ENCODE results near the gene SCNN1A.

Gene SCNN1A

GRCh38 chr12:6376870-6377666 is 1.7 kb upstream of the SCNN1A start:
- POLR2A ChIA-PET, result interaction anchor here (1.4 kb wide), 1 partner anchor 42 kb away, joined by 3 read pairs; no protein-coding TSS in a partner anchor
- DNase-seq (ENCODE audit: low read depth, low spot score), result no peak
- CTCF ChIA-PET, result interaction anchor here (0.7 to 1.3 kb wide), 3 partner anchors 14 to 88 kb away, joined by 3 to 5 read pairs (median 3); no protein-coding TSS in a partner anchor
- TF ChIP-seq, protein P1, sequence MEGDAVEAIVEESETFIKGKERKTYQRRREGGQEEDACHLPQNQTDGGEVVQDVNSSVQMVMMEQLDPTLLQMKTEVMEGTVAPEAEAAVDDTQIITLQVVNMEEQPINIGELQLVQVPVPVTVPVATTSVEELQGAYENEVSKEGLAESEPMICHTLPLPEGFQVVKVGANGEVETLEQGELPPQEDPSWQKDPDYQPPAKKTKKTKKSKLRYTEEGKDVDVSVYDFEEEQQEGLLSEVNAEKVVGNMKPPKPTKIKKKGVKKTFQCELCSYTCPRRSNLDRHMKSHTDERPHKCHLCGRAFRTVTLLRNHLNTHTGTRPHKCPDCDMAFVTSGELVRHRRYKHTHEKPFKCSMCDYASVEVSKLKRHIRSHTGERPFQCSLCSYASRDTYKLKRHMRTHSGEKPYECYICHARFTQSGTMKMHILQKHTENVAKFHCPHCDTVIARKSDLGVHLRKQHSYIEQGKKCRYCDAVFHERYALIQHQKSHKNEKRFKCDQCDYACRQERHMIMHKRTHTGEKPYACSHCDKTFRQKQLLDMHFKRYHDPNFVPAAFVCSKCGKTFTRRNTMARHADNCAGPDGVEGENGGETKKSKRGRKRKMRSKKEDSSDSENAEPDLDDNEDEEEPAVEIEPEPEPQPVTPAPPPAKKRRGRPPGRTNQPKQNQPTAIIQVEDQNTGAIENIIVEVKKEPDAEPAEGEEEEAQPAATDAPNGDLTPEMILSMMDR (IDR thresholded peaks at IDR 0.05; ENCODE audit: insufficient read depth, low read length, missing control alignments), result no peak
- no peak overlapping the region for H3K4me3 ChIP-seq (ENCODE audit: low read depth, low read length)

DNA sequence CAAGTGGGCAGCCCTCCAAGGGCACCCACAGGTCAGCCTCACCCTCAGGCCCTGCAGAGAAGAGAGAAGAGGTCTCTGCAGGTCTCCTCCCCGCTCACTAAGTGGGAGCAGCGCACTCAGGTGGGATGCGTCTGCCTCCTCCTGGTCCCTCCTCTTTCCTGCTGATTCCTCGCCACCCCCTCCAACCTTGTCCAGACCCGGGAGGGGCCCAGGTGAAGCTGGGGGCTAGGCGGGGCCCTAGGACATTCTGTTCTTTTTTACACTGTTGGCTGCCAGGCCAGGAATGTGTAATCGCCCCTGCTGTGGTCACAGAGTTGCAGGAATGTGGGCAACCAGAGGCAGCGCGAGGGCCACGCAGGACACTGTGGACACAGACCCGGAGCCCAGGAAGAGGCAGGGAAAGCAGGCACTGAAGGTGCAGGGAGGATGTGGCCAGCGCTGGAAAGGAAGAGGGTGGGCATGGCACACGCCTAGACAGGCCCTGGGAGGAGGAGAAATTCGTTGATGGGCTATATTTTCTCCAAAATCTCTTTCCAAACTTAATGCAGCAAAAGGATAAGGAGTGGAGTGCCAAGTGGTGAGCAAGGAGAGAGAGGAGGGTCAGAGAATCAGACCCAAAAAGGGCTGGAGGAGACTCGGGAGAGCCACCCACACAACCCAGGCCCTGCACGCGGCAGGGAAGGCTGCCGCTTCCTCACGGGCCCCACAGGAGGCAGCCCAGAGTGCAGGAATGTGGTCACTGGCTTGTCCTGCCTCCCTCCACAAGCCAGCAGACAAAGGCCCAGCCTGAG is 911 bp upstream of the SCNN1A start:
- CTCF ChIA-PET, result no interaction called here
- H3K4me3 ChIP-seq (ENCODE audit: low read depth, low read length), result no peak overlapping the region
- TF ChIP-seq, protein P1 (IDR thresholded peaks at IDR 0.05; ENCODE audit: insufficient read depth, low read length, missing control alignments), result peak; percentile 61
- no peak for DNase-seq (ENCODE audit: low read depth, low spot score)
- POLR2A ChIA-PET, result no interaction called here

DNA sequence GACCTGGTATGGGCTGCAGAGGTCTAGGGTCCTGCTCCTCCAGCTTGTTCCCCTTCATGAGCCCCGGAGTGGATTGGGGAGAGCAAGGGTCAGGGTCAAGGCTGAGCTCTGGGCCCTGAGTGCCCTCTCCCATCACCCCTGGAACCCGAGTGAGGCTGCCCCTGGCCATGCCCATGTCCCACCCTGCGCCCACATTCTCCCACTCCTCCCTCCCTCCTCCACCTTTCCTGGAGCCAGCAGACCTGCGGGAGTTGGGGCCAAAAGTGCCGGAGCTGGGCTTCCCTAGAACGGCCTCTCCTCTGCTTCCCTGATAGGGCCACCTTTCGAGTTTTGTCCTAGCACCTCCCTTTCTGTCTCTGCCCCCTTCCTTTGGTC is 590 bp downstream of the SCNN1A start:
- POLR2A ChIA-PET, result interaction anchor here (1.0 kb wide), 1 partner anchor 9 kb away, joined by 3 read pairs; the partner anchor contains the start of gene LTBR
- no peak for DNase-seq (ENCODE audit: low read depth, low spot score)
- CTCF ChIA-PET, result interaction anchor here (1.2 to 1.7 kb wide), 2 partner anchors 9 to 48 kb away, joined by 4 to 11 read pairs; partner anchors contain the start of gene LTBR
- TF ChIP-seq, protein P1 (IDR thresholded peaks at IDR 0.05; ENCODE audit: insufficient read depth, low read length, missing control alignments), result no peak
- H3K4me3 ChIP-seq (ENCODE audit: low read depth, low read length), result no peak overlapping the region

DNA sequence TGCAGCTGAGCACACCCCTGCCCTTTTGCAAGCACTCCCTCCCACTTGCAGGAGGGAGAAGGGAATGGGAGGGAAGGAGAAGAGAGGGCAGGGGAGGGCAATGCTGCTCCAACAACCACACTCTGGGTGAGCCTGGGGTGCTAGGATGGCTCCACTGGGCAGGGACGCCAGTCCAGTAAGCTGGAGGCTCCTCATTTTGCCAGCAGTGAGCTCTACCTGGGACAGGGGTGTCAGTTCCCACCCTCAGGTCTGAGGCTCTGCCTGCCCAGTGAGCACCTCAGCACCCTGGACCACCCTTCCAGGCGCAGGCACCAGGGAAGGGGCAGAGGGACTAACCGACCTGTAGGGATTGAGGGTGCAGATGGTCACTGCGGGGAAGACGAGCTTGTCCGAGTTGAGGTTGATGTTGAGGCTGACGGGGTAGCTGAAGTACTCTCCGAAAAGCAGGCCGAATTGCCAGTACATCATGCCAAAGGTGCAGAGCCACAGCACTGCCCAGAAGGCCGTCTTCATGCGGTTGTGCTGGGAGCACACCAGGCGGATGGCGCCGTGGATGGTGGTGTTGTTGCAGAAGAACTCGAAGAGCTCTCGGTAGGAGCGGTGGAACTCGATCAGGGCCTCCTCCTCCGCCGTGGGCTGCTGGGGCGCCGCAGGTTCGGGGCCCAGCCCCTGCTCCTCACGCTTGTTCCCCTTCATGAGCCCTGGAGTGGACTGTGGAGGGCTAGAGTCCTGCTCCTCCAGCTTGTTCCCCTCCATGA is 1.2 kb downstream of the SCNN1A start:
- no peak overlapping the region for H3K4me3 ChIP-seq (ENCODE audit: low read depth, low read length)
- ChIA-PET CTCF (interaction anchor here (1.2 to 1.7 kb wide), 2 partner anchors 9 to 48 kb away, joined by 4 to 11 read pairs; partner anchors contain the start of gene LTBR), POLR2A (interaction anchor here (0.5 to 1.0 kb wide), 2 partner anchors 10 to 175 kb away, joined by 3 read pairs; partner anchors contain the start of gene LTBR)
- no peak for DNase-seq (ENCODE audit: low read depth, low spot score)
- TF ChIP-seq, protein P1 (IDR thresholded peaks at IDR 0.05; ENCODE audit: insufficient read depth, low read length, missing control alignments), result no peak

- TF ChIP-seq, protein P1 (IDR thresholded peaks at IDR 0.05; ENCODE audit: insufficient read depth, low read length, missing control alignments), result no peak
- H3K4me3 ChIP-seq (ENCODE audit: low read depth, low read length), result no peak overlapping the region
- DNase-seq (ENCODE audit: low read depth, low spot score), result no peak
- ChIA-PET CTCF (interaction anchor here (0.7 to 1.7 kb wide), 4 partner anchors 9 to 97 kb away, joined by 3 to 11 read pairs (median 4); partner anchors contain the start of genes LTBR and VAMP1), POLR2A (interaction anchor here (0.9 to 1.9 kb wide), 3 partner anchors 10 to 38 kb away, joined by 3 to 8 read pairs (median 4); partner anchors contain the start of gene LTBR)
Measured at GRCh38 chr12:6373022-6373787, 2.2 kb downstream of the SCNN1A start.
